Activated CD8-positive, alpha-beta T cell treated with anti-CD3 and anti-CD28 coated beads for 36 hours (primary cell): ENCODE measurements around the gene PLOD1. TPM values are rescaled to one million over a fixed set of nuclear protein-coding genes. Genes with fewer than 3 reads are reported as not detected.
A peak's percentile ranks its signal among the peaks of the same experiment; 100 is the strongest.
"Not testable (repeated sequence)": the region's sequence is repeated elsewhere in the genome, so short reads cannot be mapped to it uniquely, and the experiment has no call there.

Source experiments
- ATAC-seq: fragments of 200-7000 bp; cut with Tn5 transposase; one replicate; pipeline ENCODE4 v1.10.0; 2021; ENCODE audit warnings: mild to moderate bottlenecking, moderate library complexity
- CTCF ChIA-PET: fragments of 350-600 bp; sonication (Branson Sonifier 250); formaldehyde crosslinking; loops from one replicate; lab custom pipeline; 2021; ENCODE audit warnings: antibody characterized with exemption; lab: Charles Lee
- POLR2A ChIA-PET: fragments of 350-600 bp; sonication (Branson Sonifier 250); formaldehyde crosslinking; loops from one replicate; lab custom pipeline; 2021; ENCODE audit warnings: antibody characterized with exemption; lab: Charles Lee
- DNase-seq: peaks from one replicate; pipeline ENCODE4 v3.0.0-alpha.2; 2020
- H3K27ac Mint-ChIP-seq: one replicate; pipeline ENCODE4 v1.8.0; 2021; ENCODE audit warnings: mild to moderate bottlenecking, mixed read lengths
- H3K27me3 Mint-ChIP-seq: one replicate; pipeline ENCODE4 v1.8.0; 2021; ENCODE audit warnings: mixed read lengths
- H3K36me3 Mint-ChIP-seq: one replicate; pipeline ENCODE4 v1.8.0; 2021; ENCODE audit warnings: low read depth, mixed read lengths
- H3K4me1 Mint-ChIP-seq: one replicate; pipeline ENCODE4 v1.8.0; 2021; ENCODE audit warnings: low read depth, mixed read lengths
- H3K4me3 Mint-ChIP-seq: one replicate; pipeline ENCODE4 v1.8.0; 2021; ENCODE audit warnings: mild to moderate bottlenecking, moderate library complexity, mixed read lengths
- H3K9me3 Mint-ChIP-seq: one replicate; pipeline ENCODE4 v1.8.0; 2021; ENCODE audit warnings: mixed read lengths
- CTCF ChIP-seq: fragments of 200-600 bp; IDR thresholded peaks from one replicate; pipeline ENCODE4 v1.8.0; 2022; ENCODE audit warnings: antibody characterized with exemption, mild to moderate bottlenecking
- intact Hi-C: fragments of 100-400 bp; cut with micrococcal nuclease; formaldehyde crosslinking; loops from one replicate; pipeline ENCODE4 v1.10.0; 2022
- total RNA-seq, 2 experiments: library from RNA; stranded (reverse); gene quantifications; one replicate each; pipeline ENCODE4 v1.2.3, GENCODE V29; 2021

Gene PLOD1
- total RNA-seq, 2 experiments from 2014 or later = 21.5 to 22.0 TPM

DNA sequence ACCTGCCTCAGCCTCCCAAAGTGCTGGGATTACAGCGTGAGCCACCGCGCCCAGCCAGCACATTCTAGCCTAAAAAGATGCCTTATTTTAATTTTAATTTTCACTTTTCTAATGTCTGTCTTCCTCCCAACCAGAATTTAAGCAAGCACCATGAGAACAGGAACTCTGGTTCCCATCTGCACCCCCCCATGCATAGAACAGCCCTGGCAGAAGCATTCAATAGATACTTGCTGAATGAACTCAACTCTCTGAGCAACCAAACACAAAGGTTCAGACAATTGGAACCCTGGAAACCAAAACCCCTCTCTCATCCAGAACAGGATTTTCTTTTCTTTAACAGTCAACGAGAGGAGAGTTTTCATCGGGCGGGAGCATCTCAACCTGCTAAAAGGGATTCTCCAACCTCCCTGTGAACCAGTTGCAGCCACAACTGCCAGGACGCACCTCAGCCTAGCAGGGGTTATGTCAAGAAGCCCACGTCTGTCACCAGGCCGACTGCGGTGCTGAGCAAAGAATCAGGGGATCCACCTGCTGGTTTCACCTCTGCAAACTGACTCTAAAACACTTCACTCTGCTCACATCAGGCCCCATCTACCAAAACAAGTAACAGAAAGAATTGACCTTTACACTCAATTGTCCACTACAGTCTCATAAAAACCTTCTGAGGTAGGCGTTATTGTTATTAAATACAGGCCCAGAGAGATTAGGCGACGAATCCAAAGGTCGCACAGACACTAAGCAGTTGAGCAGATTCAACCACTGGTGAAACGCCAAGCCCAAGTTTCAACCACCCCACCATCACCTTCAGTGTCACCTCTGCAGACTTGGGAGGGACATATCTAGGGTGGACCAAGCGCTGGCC lies 10.0 kb upstream of the PLOD1 start:
- no peaks in the 10 kb centered on the region for H3K27me3 Mint-ChIP-seq
- POLR2A ChIA-PET = interaction anchor here (11.0 kb wide), 1 partner anchor 14 kb away, joined by 395 read pairs; no protein-coding TSS in a partner anchor
- peak overlapping the region; percentile 62 for H3K27ac Mint-ChIP-seq
- peak; percentile 40 for ATAC-seq
- intact Hi-C loops = no loop called here
- H3K4me3 Mint-ChIP-seq = peak overlapping the region; percentile 80
- peak; percentile 59 for DNase-seq
- no peaks in the 10 kb centered on the region for H3K9me3 Mint-ChIP-seq
- H3K36me3 Mint-ChIP-seq = peaks cover 18% of the 10 kb centered on the region
- CTCF ChIA-PET = no interaction called here
- H3K4me1 Mint-ChIP-seq = peaks cover 34% of the 10 kb centered on the region
- TF ChIP-seq CTCF = no peak

GRCh38 chr1:11925196-11925937 lies 9.2 kb upstream of the PLOD1 start:
- Mint-ChIP-seq H3K36me3 (peaks cover 16% of the 10 kb centered on the region), H3K4me3 (peak overlapping the region; percentile 80), H3K27ac (peak overlapping the region; percentile 62), H3K4me1 (peaks cover 34% of the 10 kb centered on the region)
- CTCF ChIA-PET, intact Hi-C loops, H3K27me3 Mint-ChIP-seq, DNase-seq, H3K9me3 Mint-ChIP-seq: not testable (repeated sequence)
- ATAC-seq = peak; percentile 10
- POLR2A ChIA-PET = interaction anchor here (11.0 kb wide), 1 partner anchor 15 kb away, joined by 395 read pairs; no protein-coding TSS in a partner anchor

DNA sequence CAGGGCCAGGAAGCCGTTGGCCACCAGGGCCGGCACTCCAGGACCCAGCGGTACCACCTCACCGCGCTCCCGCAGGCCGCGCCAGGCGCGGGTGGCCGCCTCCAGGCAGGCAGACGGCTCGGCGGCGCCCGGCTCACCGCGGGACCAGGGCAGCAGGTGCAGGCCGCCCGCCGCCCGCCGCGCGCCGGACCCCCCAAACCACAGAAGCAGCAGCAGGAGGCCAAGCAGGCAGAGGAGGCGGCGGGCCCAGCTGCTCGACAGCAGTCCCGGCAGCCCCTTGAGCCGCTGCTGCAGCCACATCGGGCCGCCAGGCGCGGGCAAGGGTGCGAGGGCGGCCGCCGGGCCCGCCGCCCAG lies 8.6 kb upstream of the PLOD1 start:
- H3K4me1 Mint-ChIP-seq = peaks cover 31% of the 10 kb centered on the region
- intact Hi-C loops = no loop called here
- DNase-seq = no peak
- no peak overlapping the region for H3K27ac Mint-ChIP-seq
- ChIA-PET CTCF (no interaction called here), POLR2A (interaction anchor here (11.0 kb wide), 1 partner anchor 15 kb away, joined by 395 read pairs; no protein-coding TSS in a partner anchor)
- no peaks in the 10 kb centered on the region for H3K9me3 Mint-ChIP-seq
- peak; percentile 22 for ATAC-seq
- TF ChIP-seq CTCF = no peak
- H3K27me3 Mint-ChIP-seq = no peaks in the 10 kb centered on the region
- peak overlapping the region; percentile 75 for H3K4me3 Mint-ChIP-seq
- H3K36me3 Mint-ChIP-seq = peaks cover 16% of the 10 kb centered on the region

GRCh38 chr1:11927866-11928592 lies 6.5 kb upstream of the PLOD1 start:
- intact Hi-C loops = no loop called here
- ChIA-PET POLR2A (interaction anchor here (15.4 kb wide), 1 partner anchor 19 kb away, joined by 263 read pairs; no protein-coding TSS in a partner anchor), CTCF (no interaction called here)
- no peak for TF ChIP-seq CTCF
- no peaks in the 10 kb centered on the region for H3K9me3 Mint-ChIP-seq
- H3K4me1 Mint-ChIP-seq = peaks cover 25% of the 10 kb centered on the region
- peaks cover 16% of the 10 kb centered on the region for H3K36me3 Mint-ChIP-seq
- H3K4me3 Mint-ChIP-seq = no peak overlapping the region
- ATAC-seq (no peak), DNase-seq (no peak)
- no peaks in the 10 kb centered on the region for H3K27me3 Mint-ChIP-seq
- no peak overlapping the region for H3K27ac Mint-ChIP-seq

GRCh38 chr1:11929849-11930248 lies 4.7 kb upstream of the PLOD1 start:
- CTCF ChIA-PET = no interaction called here
- Mint-ChIP-seq H3K4me1 (peaks cover 11% of the 10 kb centered on the region), H3K36me3 (no peaks in the 10 kb centered on the region), H3K27me3 (no peaks in the 10 kb centered on the region), H3K9me3 (no peaks in the 10 kb centered on the region), H3K4me3 (no peak overlapping the region), H3K27ac (peak overlapping the region; percentile 52)
- ATAC-seq (no peak), DNase-seq (peak; percentile 58)
- POLR2A ChIA-PET = interaction anchor here (1.1 to 15.4 kb wide), 2 partner anchors 18 to 21 kb away, joined by 3 to 263 read pairs; no protein-coding TSS in a partner anchor
- TF ChIP-seq CTCF = no peak
- intact Hi-C loops = no loop called here
